Testis (tissue), 2 donors: Measurements from ENCODE around the gene ADCY10.

Source experiments
- POLR2A ChIP-seq: fragments of 450-650 bp; IDR thresholded peaks from one replicate; pipeline ENCODE4 v1.6.1; 2017; ENCODE audit warnings: antibody characterized with exemption, mild to moderate bottlenecking, moderate library complexity
- TF ChIP-seq, protein P1 (sequence below), 3 experiments: fragments of 450-650 bp in 2 of 3; fragments of 200-600 bp in 1 of 3; sonication (generic) in 1 of 3; IDR thresholded peaks; one replicate each; pipeline ENCODE4 v1.5.1; 2016 to 2019; ENCODE audit warnings: antibody characterized with exemption in 3 of 3, mild to moderate bottlenecking in 2 of 3, moderate library complexity in 1 of 3

DNA sequence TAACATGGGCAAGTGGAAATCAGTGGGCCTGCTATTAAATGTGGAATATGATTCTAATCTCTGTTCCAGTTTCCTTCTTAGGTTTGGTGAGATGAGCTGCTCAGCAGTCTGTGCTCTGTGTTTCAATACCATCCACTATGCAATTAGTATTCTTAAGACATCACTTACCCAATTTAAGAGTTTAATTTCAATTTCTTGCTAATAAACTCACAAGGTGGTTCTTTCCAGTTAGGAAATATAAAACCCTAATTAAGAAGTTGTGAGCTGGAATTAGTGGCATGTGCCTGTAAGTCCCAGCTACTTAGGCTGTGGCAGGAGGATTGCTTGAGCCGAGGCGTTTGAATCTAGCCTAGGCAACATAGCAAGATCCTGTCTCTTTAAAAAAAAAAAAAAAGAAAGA, 140.4 kb downstream of the ADCY10 start:
- TF ChIP-seq, protein P1, sequence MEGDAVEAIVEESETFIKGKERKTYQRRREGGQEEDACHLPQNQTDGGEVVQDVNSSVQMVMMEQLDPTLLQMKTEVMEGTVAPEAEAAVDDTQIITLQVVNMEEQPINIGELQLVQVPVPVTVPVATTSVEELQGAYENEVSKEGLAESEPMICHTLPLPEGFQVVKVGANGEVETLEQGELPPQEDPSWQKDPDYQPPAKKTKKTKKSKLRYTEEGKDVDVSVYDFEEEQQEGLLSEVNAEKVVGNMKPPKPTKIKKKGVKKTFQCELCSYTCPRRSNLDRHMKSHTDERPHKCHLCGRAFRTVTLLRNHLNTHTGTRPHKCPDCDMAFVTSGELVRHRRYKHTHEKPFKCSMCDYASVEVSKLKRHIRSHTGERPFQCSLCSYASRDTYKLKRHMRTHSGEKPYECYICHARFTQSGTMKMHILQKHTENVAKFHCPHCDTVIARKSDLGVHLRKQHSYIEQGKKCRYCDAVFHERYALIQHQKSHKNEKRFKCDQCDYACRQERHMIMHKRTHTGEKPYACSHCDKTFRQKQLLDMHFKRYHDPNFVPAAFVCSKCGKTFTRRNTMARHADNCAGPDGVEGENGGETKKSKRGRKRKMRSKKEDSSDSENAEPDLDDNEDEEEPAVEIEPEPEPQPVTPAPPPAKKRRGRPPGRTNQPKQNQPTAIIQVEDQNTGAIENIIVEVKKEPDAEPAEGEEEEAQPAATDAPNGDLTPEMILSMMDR (IDR thresholded peaks at IDR 0.05): no peak
- TF ChIP-seq POLR2A: no peak
